NOMO-1 treated with dmso at 0.1 percent for 144 hours (cell line): Measurements from ENCODE around the gene PRKAR1A.
A peak's percentile ranks its signal among the peaks of the same experiment; 100 is the strongest.

ENCODE experiments used
- DNase-seq: peaks from one replicate; lab custom pipeline; 2025; ENCODE audit not compliant: unreplicated experiment; lab: John Stamatoyannopoulos, UW

PRKAR1A gene

DNA sequence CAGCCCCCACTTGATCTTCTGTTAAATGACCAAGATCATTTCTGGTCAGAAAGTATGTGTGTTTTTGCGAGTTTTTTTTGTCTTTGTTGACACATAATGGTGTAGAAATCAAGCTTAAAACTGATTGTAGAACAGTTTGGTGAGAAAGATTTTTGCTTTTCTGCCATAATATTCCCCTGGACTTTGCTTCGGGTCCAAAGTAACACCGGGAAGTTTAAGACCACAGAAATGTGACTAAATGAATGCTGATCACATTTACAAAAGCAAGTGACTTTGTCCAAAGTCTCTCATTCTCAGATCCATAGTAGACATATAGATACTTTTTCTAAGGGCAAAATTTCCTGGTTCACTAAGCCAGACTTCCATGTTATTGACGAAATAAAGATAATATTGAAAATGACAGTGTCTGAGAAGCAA, 86.3 kb downstream of the PRKAR1A start:
- no peak for DNase-seq

GRCh38 chr17:68599091-68599490, 86.9 kb downstream of the PRKAR1A start:
- peak; percentile 9 for DNase-seq

DNA sequence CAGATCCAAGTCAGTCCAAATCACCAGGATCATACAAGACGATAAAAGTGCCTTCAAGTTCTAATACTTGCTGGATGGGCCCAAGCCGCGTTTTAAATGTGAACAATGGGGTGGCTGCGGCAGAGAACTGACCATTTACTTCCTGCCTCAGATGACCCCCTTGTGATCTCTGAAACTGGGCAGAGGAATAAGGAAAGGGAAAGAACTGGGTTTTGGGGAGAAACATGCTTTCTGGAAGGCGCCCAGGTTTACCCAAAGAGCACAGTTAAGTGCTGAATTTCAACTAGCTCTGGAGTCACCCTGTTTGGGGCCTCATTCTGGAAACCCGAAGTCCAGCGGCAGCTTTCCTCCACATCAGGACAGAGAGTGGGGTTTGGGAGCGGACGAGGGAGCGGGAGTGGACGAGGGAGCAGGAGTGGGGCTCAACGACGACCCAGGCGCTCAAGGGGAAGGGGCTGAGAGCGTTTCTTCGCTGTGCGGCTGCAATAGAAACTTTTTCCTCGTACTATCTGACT, 87.4 kb downstream of the PRKAR1A start:
- no peak for DNase-seq

DNA sequence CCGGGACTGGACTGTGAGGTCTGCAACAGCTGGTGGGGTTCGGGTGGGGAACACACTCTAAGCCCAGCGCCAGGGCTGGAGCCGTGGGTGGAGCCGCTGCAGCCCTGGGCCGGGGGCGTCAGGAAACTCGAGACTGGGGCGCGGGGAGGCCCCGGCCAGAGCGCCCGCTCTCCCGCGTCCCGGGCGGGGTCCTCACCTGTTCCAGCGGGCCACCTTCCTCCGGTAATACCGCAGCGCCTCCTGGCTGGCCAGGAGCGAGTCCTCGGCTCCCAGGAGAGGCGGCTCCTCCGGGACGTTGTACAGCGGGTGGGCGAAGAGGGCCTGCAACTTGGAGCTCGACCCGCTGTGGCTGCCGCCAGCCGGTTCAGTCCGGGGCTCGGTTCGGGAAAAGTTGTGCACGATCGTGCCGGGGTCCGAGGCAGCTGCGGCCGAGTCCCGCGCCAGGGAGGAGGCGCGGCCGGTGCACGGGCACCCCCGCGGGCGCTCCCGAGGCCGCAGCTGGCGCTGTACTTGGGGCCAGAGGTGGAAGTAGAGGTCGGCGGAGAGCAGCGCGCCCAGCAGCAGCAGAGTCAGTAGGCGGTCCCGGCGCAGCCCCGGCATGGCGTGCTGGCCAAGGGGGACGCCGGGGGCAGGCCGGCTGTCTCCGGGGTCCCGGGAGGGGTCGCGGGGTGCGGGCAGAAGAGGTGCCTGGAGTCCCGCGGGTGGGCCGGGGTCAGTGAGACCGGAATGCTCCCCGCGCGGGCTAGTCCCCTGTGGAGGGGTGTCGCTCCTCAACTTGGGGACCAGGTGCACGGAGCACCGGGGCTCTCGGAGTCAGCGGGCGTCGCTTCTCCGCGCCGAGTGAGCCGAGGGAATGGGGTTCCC, 88.1 kb downstream of the PRKAR1A start:
- DNase-seq = peak; percentile 6
